ENCODE measurements around the gene BCOR.
A peak's percentile ranks its signal among the peaks of the same experiment; 100 is the strongest.

The BCOR gene

GRCh38 chrX:40073439-40074054 lies 24.2 kb downstream of the BCOR start:
- no peak for DNase-seq (ENCODE audit: extremely low spot score, insufficient read length, low read depth)
- FAIRE-seq = no peak

GRCh38 chrX:40072246-40072645 lies 25.5 kb downstream of the BCOR start:
- no peak for FAIRE-seq
- DNase-seq (ENCODE audit: extremely low spot score, insufficient read length, low read depth) = no peak

GRCh38 chrX:40068048-40068447 lies 29.7 kb downstream of the BCOR start:
- FAIRE-seq = no peak
- no peak for DNase-seq (ENCODE audit: extremely low spot score, insufficient read length, low read depth)

- no peak for FAIRE-seq
- DNase-seq (ENCODE audit: extremely low spot score, insufficient read length, low read depth) = no peak
Observed at GRCh38 chrX:40066700-40067099, 31.1 kb downstream of the BCOR start.

GRCh38 chrX:40065296-40066046 lies 32.3 kb downstream of the BCOR start:
- DNase-seq (ENCODE audit: extremely low spot score, insufficient read length, low read depth) (no peak), FAIRE-seq (no peak)

GRCh38 chrX:40064055-40064597 lies 33.6 kb downstream of the BCOR start:
- FAIRE-seq = no peak

GRCh38 chrX:40063555-40063954 lies 34.2 kb downstream of the BCOR start:
- FAIRE-seq (no peak), DNase-seq (ENCODE audit: extremely low spot score, insufficient read length, low read depth) (no peak)

More at GRCh38 chrX:40064055-40064597, 33.6 kb downstream of the BCOR start:
- DNase-seq (ENCODE audit: extremely low spot score, insufficient read length, low read depth) = no peak

GRCh38 chrX:40062525-40063155 lies 35.1 kb downstream of the BCOR start:
- no peak for FAIRE-seq
- no peak for DNase-seq (ENCODE audit: extremely low spot score, insufficient read length, low read depth)

- DNase-seq (ENCODE audit: extremely low spot score, insufficient read length, low read depth) (no peak), FAIRE-seq (no peak)
Observed at GRCh38 chrX:40061871-40062524, 35.8 kb downstream of the BCOR start.

- FAIRE-seq (no peak), DNase-seq (ENCODE audit: extremely low spot score, insufficient read length, low read depth) (no peak)
Observed at GRCh38 chrX:40061005-40061404, 36.8 kb downstream of the BCOR start.

GRCh38 chrX:40060356-40060845 lies 37.4 kb downstream of the BCOR start:
- DNase-seq (ENCODE audit: extremely low spot score, insufficient read length, low read depth) = no peak
- no peak for FAIRE-seq

GRCh38 chrX:40058719-40059118 lies 39.0 kb downstream of the BCOR start:
- FAIRE-seq = no peak
- no peak for DNase-seq (ENCODE audit: extremely low spot score, insufficient read length, low read depth)

GRCh38 chrX:40057405-40057804 lies 40.4 kb downstream of the BCOR start:
- FAIRE-seq (peak; percentile 21), DNase-seq (ENCODE audit: extremely low spot score, insufficient read length, low read depth) (no peak)

- no peak for DNase-seq (ENCODE audit: extremely low spot score, insufficient read length, low read depth)
- FAIRE-seq = no peak
Observed at GRCh38 chrX:40056420-40056819, 41.3 kb downstream of the BCOR start.

- DNase-seq (ENCODE audit: extremely low spot score, insufficient read length, low read depth) = no peak
- FAIRE-seq = no peak
Observed at GRCh38 chrX:40055495-40055894, 42.3 kb downstream of the BCOR start.

GRCh38 chrX:40054793-40055192 lies 43.0 kb downstream of the BCOR start:
- DNase-seq (ENCODE audit: extremely low spot score, insufficient read length, low read depth) = no peak
- FAIRE-seq = no peak

- no peak for FAIRE-seq
- no peak for DNase-seq (ENCODE audit: extremely low spot score, insufficient read length, low read depth)
Observed at GRCh38 chrX:40050532-40050931, 47.2 kb downstream of the BCOR start.

GRCh38 chrX:40049084-40049641 lies 48.6 kb downstream of the BCOR start:
- DNase-seq (ENCODE audit: extremely low spot score, insufficient read length, low read depth) = no peak
- no peak for FAIRE-seq

GRCh38 chrX:40047485-40047884 lies 50.3 kb downstream of the BCOR start:
- DNase-seq (ENCODE audit: extremely low spot score, insufficient read length, low read depth) = no peak
- FAIRE-seq = no peak

- FAIRE-seq = no peak
- no peak for DNase-seq (ENCODE audit: extremely low spot score, insufficient read length, low read depth)
Observed at GRCh38 chrX:40043895-40044294, 53.9 kb downstream of the BCOR start.
